ENCODE measurements around the gene PRDM5. TPM values are rescaled to one million over a fixed set of nuclear protein-coding genes. Genes with fewer than 3 reads are reported as not detected.

PRDM5 gene
- total and polyA plus RNA-seq, 2 of the 13 experiments (the other 11 are each of a cell fraction or from before 2014, with no cell fraction given) = not detected

DNA sequence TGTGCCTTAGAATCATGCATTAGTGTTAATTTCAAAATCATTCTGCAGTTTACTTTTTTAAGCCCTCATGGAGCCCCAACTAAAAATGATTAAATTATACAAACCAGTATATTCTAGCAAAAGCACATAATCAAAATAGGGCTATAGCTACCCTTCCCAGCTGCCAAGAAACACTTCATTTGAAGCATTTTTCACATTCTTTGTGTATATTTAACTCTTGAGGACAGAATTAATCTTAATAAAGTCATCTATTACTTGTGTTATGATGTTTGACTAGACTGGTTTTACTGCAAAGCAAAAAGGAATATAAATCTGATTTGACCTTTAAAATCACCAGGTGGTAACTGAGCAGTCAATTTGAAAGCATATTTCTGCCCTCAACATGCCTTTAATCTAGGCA is 145.1 kb downstream of the PRDM5 start (continued):
- TF ChIP-seq, protein P1, sequence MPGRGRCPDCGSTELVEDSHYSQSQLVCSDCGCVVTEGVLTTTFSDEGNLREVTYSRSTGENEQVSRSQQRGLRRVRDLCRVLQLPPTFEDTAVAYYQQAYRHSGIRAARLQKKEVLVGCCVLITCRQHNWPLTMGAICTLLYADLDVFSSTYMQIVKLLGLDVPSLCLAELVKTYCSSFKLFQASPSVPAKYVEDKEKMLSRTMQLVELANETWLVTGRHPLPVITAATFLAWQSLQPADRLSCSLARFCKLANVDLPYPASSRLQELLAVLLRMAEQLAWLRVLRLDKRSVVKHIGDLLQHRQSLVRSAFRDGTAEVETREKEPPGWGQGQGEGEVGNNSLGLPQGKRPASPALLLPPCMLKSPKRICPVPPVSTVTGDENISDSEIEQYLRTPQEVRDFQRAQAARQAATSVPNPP (CRISPR knock-in tag; IDR thresholded peaks at IDR 0.05) = no peak
- no peak for TF ChIP-seq HOXA3 (CRISPR knock-in tag; IDR thresholded peaks at IDR 0.05)

GRCh38 chr4:120775431-120775830 is 147.1 kb downstream of the PRDM5 start:
- BruUV-seq (replicated peaks) = no TSS peak
- no peaks in the 10 kb centered on the region for H3K36me3 ChIP-seq (replicated peaks in 1 of 2; ENCODE audit: control insufficient read depth in 1 of 2, insufficient read depth in 2 of 2, low read length in 2 of 2)
- ATAC-seq = no peak
- no peaks in the 10 kb centered on the region for H3K79me2 ChIP-seq (ENCODE audit: insufficient read depth, low read length)
- no peaks in the 10 kb centered on the region for H3K27me3 ChIP-seq (ENCODE audit: control insufficient read depth in 1 of 2, insufficient read depth in 2 of 2, low read length in 2 of 2)
- no peak overlapping the region for H3K9ac ChIP-seq (ENCODE audit: insufficient read depth, low read depth, low read length)
- FAIRE-seq = no peak
- ChIA-PET CTCF (ENCODE audit: low intra/inter-chr PET ratio, low total read pairs) (no interaction called here), POLR2A (no interaction called here)
- no peaks in the 10 kb centered on the region for H4K20me1 ChIP-seq (ENCODE audit: insufficient read depth, low read length)
- intact Hi-C loops (cut with micrococcal nuclease; ENCODE audit: unreplicated experiment) (no loop called here), in situ Hi-C loops (cut with HindIII; ENCODE audit: extremely low pct_ligation_motif_present, low pct_unique_long_range_greater_than_20kb) (no loop called here)
- H2AFZ ChIP-seq (ENCODE audit: low read length) = no peak overlapping the region
- no peak overlapping the region for H3K27ac ChIP-seq (ENCODE audit: extremely low read length, insufficient read depth, low read length)
- no peak for DNase-seq (ENCODE audit: low spot score)
- no peak overlapping the region for H3K4me3 ChIP-seq (replicated peaks in 1 of 3; ENCODE audit: insufficient read depth in 1 of 3, low read depth in 2 of 3, low read length in 3 of 3)
- H3K4me2 ChIP-seq (ENCODE audit: low read depth, low read length) = no peak overlapping the region
- H3K9me3 ChIP-seq (ENCODE audit: low read length) = no peaks in the 10 kb centered on the region
- no peaks in the 10 kb centered on the region for H3K4me1 ChIP-seq (ENCODE audit: insufficient read depth, low read length)
- no peak for TF ChIP-seq ZNF101 (CRISPR knock-in tag; IDR thresholded peaks at IDR 0.05; ENCODE audit: borderline replicate concordance, low read depth)
- TF ChIP-seq, protein P2, sequence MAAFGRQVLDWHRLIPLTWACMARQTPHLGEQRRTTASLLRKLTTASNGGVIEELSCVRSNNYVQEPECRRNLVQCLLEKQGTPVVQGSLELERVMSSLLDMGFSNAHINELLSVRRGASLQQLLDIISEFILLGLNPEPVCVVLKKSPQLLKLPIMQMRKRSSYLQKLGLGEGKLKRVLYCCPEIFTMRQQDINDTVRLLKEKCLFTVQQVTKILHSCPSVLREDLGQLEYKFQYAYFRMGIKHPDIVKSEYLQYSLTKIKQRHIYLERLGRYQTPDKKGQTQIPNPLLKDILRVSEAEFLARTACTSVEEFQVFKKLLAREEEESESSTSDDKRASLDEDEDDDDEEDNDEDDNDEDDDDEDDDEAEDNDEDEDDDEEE (CRISPR knock-in tag; IDR thresholded peaks at IDR 0.05) = no peak
- TF ChIP-seq GATA4 (IDR thresholded peaks at IDR 0.05; ENCODE audit: borderline replicate concordance, low read depth) = no peak
- no peak for TF ChIP-seq SYNCRIP (IDR thresholded peaks at IDR 0.05; ENCODE audit: insufficient read depth, low read depth, low read length)
- TF ChIP-seq KDM1A (CRISPR knock-in tag; IDR thresholded peaks at IDR 0.05) = no peak
- no peak for TF ChIP-seq HMGXB3 (CRISPR knock-in tag; IDR thresholded peaks at IDR 0.05; ENCODE audit: borderline replicate concordance)
- no peak for TF ChIP-seq MAF1 (CRISPR knock-in tag; IDR thresholded peaks at IDR 0.05; ENCODE audit: borderline replicate concordance)
- TF ChIP-seq KLF13 (CRISPR knock-in tag; IDR thresholded peaks at IDR 0.05) = no peak
- TF ChIP-seq NFKB2 (CRISPR knock-in tag; IDR thresholded peaks at IDR 0.05; ENCODE audit: borderline replicate concordance) = no peak
- no peak for TF ChIP-seq ZNF282 (IDR thresholded peaks at IDR 0.05; ENCODE audit: partially characterized antibody)
- TF ChIP-seq EEA1 (CRISPR knock-in tag; IDR thresholded peaks at IDR 0.05; ENCODE audit: borderline replicate concordance) = no peak
- TF ChIP-seq CBX5 (CRISPR knock-in tag; IDR thresholded peaks at IDR 0.05; ENCODE audit: borderline replicate concordance) = no peak
- no peak for TF ChIP-seq SIN3B (IDR thresholded peaks at IDR 0.05; ENCODE audit: low read length)
- no peak for TF ChIP-seq ZSCAN22 (CRISPR knock-in tag; IDR thresholded peaks at IDR 0.05)
- TF ChIP-seq NFYB (CRISPR knock-in tag; IDR thresholded peaks at IDR 0.05) = no peak
- no peak for TF ChIP-seq NR2C2 (CRISPR knock-in tag; IDR thresholded peaks at IDR 0.05; ENCODE audit: borderline replicate concordance)
- no peak for TF ChIP-seq NPAS2 (CRISPR knock-in tag; IDR thresholded peaks at IDR 0.05; ENCODE audit: borderline replicate concordance)
